ENCODE results near the gene GPX6.
"Not testable (repeated sequence)": the region's sequence is repeated elsewhere in the genome, so short reads cannot be mapped to it uniquely, and the experiment has no call there.

The GPX6 gene

DNA sequence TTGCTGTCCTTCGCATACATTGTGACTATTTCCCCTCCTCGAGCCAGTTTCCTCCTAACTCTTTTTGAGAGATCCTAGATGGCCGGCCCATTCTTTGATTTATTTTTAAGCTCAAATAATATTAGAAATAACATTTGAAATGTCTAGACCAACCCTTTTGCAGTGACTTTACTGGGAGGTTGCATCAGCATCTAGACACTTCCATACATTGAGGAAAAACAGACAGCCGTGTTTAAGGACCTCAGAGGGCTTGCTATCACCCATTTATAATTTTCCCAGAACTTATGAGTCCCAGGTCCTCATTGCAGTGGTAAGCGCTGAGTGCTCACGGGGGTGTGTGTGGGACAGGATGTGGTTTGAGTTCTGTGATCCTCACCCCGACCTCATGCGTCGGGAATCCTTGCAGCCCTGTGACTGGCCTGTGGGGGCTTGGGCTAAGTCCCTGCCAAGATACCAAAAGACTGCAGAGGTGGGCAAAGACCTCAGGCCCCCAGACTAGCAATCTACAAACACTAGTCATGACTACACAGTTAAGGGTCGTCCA lies 10.0 kb upstream of the GPX6 start, which contains the start of gene GPX5:
TSS of gene GPX5 (plus strand) at position 386 of the 544 bp plus-strand sequence. CDS start at position 519, 133 bp downstream.
- in situ Hi-C loops (cut with MboI; ENCODE audit: low sequenced_read_pairs), result no loop called here

DNA sequence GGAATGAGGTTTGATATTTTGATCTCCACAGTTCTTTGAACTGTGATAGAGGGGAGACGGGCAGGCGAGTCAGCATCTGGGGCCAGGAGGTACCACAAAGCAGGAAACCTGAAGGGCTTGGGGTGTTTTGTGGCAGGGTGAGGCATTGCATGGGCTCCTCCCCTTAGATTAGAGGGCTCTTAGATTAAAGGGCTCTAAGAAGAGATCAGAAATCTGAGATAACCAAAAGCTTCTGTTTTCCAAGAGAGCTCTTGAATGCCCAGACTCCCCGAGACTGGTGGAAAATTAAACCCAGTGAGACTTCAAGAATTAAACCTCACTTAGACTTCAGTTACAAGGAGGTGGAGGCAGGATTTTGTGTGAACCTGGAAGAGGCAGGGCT lies 7.6 kb upstream of the GPX6 start:
- in situ Hi-C loops (cut with MboI; ENCODE audit: low sequenced_read_pairs), result no loop called here

DNA sequence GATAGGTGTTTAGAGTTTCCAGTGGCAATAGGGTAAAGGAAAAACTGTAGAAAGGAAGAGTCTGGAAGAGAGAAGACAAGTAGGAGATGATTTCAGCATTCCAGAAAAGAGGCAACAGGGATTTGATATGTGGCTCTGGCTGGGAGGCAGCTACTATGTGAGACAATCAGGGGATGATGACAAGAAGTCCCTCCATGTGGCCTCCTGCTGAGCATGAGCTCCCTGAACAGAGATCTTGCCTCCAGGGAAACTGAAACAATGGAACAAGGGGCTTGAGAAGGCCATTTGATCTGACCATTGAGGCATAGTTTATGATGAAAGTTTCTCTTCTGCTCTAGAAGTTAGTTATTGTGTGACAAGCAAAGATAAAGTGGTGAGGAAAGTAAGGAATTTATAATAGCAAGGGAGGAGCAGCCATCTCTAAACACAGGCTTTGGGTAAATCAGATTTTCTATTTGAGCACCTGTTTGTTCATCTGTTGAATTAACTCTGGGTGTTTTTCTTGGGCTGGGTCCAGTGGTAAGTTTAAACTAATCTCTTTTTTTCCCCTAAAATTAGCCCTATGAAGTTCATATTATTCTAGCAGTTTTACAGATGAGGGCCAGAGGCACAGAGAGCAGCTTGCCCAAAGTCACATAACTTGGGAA lies 7.1 kb upstream of the GPX6 start:
- in situ Hi-C loops (cut with MboI; ENCODE audit: low sequenced_read_pairs), result no loop called here

DNA sequence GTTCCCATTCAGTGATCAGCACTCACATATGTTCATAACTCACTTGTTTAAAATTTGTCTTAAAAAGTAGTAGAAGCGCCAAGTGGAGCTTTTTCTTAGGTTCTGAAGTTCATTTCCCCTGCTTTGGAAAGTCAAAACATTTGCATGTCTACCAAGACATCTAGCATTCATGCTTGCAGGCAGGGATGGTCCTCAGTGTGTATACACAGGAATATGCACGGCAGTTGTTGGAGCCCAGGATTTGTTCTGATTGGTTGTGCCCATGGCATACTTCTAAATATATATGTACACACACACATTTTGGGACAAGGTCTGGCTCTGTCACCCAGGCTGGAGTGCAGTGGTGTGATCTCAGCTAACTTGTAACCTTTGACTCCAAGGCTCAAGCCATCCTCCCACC lies 2.4 kb upstream of the GPX6 start:
- in situ Hi-C loops (cut with MboI; ENCODE audit: low sequenced_read_pairs), result no loop called here

DNA sequence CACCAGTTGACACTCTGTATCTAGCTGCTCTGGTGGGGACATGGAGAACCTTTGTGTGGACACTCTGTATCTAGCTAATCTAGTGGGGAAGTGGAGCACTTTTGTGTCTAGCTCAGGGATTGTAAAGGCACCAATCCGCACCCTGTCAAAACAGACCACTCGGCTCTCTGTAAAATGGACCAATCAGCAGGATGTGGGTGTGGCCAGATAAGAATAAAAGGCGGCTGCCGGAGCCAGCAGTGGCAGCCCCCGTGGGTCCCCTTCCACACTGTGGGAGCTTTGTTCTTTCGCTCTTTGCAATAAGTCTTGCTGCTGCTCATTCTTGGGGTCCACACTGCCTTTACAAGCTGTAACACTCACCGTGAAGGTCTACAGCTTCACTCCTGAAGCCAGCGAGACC lies 3.2 kb downstream of the GPX6 start:
- in situ Hi-C loops (cut with MboI; ENCODE audit: low sequenced_read_pairs), result not testable (repeated sequence)

DNA sequence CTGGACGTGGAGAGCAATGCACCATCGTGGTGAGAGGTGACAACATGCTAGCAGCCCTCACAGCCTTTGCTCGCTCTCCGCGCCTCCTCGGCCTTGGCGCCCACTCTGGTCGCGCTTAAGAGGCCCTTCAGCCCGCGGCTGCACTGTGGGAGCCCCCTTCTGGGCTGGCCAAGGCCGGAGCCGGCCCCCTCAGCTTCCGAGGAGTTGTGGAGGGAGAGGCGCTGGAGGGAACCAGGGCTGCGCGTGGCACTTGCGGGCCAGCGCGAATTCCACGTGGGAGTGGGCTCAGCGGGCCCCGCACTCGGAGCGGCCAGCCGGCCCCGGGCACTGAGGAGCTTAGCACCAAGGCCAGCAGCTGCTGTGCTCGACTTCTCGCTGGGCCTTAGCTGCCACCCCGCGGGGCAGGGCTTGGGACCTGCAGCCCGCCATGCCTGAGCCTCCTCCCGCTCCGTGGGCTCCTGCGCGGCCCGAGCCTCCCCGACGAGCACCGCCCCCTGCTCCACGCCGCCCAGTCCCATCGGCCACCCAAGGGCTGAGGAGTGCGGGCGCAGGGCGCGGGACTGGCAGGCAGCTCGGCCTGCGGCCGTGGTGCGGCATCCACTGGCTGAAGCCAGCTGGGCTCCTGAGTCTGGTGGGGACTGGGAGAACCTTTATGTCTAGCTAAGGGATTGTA lies 3.8 kb downstream of the GPX6 start:
- in situ Hi-C loops (cut with MboI; ENCODE audit: low sequenced_read_pairs), result no loop called here

DNA sequence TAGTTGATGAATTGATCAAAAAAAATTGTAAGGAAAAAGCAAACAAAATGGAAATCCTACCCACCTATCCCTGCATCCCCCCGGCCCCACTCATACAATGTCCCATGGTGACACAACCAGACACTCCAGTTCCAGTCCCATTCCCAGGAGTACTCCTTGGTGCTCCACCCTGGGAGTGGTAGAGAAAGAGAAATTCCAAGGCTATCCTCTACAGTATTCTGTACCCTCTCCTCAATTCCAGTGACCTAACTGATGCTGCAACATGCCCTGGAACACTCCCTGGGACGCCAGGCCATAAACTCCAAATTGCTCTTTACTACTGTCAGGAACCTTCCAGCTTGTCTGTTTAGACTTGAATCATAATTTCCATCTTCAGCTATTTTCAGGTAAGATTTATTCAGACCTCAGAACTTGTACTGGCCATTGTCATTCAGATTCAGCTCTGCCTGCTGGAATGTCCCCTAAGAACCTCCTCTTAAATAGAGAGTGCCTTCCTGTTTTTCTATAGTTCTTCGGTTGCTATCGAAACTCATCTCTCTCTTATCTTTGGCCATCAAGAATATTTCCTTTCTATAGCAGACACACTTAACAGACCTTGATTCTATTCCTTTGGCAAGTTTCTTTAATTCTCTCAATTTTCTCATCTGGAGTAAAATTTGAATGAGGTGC lies 8.7 kb downstream of the GPX6 start:
- in situ Hi-C loops (cut with MboI; ENCODE audit: low sequenced_read_pairs), result no loop called here

DNA sequence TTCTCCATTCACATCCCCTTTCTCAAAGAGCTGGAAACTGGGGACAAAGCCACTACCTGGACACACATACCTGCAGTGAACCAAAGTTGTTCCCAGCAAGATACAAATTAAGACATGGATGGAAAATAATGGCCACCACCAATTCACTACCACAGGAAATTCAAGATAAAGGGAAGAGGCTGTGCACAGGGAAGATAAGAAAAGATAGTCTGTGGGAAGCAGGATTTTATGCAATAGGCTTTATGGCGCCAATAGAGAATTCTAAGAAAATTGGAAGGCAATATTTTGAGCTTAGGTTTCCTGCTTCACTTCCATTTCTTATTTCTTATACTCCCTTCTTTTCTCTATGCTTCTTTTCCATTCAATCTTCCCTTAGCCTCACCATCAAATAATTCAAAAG lies 9.9 kb downstream of the GPX6 start:
- in situ Hi-C loops (cut with MboI; ENCODE audit: low sequenced_read_pairs), result no loop called here

DNA sequence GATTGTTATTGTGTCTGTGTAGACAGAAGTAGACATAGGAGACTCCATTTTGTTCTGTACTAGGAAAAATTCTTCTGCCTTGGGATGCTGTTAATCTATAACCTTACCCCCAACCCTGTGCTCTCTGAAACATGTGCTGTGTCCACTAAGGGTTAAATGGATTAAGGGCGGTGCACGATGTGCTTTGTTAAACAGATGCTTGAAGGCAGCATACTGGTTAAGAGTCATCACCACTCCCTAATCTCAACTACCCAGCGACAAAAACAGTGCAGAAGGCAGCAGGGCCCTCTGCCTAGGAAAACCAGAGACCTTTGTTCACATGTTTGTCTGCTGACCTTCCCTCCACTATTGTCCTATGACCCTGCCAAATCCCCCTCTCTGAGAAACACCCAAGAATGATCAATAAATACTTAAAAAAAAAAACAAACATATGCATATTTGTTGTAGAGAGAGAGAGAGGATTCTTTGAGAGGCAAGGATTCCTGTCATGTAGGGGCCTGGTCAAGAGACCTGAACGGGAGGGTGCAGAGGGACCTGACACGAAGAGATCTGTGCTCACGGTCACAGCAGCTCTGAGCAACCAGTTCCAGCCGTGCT lies 12.8 kb downstream of the GPX6 start:
- in situ Hi-C loops (cut with MboI; ENCODE audit: low sequenced_read_pairs), result not testable (repeated sequence)

DNA sequence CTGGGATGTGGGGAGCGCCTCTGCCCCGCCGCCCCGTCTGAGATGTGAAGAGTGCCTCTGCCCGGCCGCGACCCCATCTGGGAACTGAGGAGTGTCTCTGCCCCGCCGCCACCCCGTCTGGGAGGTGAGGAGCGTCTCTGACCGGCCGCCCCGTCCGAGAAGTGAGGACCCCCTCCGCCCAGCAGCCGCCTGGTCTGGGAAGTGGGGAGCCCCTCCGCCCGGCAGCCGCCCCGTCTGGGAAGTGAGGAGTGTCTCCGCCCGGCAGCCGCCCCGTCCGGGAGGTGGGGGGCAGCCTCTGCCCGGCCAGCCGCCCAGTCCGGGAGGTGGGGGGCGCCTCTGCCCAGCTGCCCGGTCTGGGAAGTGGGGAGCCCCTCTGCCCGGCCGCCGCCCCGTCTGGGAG lies 13.5 kb downstream of the GPX6 start:
- in situ Hi-C loops (cut with MboI; ENCODE audit: low sequenced_read_pairs), result not testable (repeated sequence)

DNA sequence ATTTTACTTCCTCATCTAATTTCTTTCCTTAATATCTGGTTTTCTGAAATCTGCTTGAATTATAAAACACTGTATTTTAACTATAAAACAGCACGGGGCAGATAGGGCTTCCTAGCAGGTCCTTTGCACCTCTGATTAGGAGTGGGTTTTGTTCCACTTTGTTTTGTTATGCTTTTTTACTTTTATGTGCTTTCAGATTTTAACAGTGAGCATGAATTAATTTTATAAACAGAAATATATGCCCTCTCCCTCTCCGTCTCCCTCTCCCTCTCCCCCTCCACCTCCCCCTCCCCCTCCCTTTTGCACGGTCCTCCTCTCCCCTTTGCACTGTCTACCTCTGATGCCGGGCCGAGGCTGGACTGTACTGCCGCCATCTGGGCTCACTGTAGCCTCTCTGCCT lies 14.3 kb downstream of the GPX6 start:
- in situ Hi-C loops (cut with MboI; ENCODE audit: low sequenced_read_pairs), result no loop called here

DNA sequence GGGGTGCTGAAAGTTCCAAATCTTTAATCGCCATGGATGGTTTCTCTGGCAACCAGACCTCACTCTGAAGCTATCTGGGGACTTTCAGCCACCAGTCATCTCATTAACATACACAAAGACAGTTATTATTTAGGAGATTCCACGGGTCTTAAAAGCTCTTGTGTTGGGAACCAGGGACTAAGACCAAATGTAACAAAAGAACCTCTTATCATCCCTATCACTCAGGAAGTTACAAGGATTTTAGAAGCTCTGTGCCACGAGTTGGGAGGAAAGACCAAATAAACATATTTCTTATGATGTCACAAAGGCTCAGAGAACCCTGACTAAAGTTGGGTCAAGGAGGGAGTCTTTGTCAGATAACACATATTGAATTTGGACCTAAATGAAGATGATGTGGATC lies 17.7 kb downstream of the GPX6 start:
- in situ Hi-C loops (cut with MboI; ENCODE audit: low sequenced_read_pairs), result no loop called here

DNA sequence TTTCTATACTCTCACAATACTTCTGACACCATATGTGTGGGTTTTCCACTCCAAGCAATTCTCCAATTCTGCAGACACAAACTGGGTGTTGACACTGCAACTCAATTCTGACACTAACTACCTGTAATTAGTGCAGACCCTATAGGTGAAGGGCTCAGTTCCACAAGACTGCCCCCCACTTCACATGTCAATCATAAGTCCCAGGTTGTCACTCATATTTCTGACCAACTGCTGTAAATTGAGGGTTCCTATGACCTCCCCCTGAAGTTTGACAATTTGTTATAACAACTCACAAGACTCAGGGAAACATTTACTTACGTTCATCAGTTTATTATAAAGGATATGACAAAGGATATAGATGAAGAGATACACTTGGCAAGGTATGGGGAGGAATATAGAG lies 18.3 kb downstream of the GPX6 start:
- in situ Hi-C loops (cut with MboI; ENCODE audit: low sequenced_read_pairs), result no loop called here

DNA sequence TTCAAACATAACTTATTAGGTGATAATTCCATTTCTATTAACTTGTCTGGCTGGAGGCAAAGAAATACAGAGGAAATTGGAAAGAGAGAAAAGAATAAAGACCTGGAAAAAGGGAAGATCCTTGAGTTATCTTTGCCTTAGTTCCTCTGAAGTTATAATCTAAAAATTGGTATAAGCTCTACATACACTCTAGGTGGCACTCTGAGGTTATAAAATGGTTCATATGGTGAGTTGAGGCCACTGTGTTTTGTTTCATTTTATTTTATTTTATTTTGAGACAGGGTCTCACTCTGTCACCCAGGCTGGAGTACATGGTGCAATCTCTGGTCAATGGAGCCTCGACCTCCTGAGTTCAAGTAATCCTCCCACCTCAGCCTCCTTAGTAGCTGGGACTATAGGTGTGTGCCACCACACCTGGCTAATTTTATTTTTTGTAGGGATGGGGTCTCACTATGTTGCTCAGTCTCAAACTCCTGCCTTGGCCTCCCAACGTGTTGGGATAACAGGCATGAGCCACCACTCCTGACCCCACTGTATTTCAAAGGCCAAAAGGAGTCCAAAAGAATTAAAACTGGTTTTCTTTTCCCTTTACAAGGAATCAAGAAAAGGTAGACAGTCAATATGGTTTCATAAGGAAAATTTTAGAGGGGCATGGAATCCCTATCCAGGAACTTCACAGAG lies 19.4 kb downstream of the GPX6 start:
- in situ Hi-C loops (cut with MboI; ENCODE audit: low sequenced_read_pairs), result no loop called here

DNA sequence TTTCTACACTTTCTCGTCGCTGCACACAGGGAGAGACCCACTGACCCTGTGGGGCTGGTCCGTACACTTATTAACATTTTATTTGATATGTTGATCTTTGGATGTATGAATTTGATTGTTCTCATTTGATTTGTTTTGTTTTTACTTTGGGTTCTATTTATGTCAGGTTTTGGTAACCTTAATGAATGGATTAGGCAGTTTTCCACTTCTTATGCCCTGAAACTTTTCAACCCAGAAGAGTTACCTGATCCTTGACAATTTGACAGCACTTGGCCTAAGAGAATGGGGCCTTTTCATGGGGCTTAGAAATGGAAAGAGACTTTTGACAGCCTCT lies 23.6 kb downstream of the GPX6 start:
- in situ Hi-C loops (cut with MboI; ENCODE audit: low sequenced_read_pairs), result no loop called here

DNA sequence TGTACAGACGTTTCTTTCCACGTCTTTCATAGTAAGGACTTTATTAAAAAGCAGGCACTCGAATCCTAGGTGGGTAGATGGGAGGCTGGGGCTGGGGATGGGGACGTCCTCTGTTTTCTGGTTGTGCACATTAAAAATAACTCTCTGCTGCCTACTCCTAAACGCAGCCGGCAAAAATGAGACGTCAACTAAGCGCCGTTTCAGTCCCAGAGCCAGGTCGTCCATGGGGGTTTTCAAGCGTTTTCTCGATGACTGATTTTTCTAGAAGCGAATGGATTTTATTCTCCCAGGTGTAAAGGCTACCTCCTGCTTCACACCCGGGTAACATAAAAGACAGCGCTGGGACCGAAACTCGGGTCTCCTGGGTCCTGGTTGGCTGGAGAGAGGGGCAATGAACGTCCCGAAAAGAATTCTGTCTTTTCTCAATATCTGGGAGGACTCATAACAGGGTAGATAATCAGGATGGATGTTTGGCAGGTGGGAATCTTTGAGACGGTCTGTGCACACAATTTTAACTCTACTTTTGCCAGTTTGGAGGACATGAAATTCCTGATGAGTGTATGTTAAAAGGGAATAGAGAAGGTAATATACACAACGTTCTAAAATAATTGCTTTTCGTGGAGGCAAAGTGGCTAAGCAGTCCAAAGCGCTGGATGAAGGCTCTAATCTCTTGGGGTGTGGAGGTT lies 25.2 kb downstream of the GPX6 start:
- in situ Hi-C loops (cut with MboI; ENCODE audit: low sequenced_read_pairs), result no loop called here

DNA sequence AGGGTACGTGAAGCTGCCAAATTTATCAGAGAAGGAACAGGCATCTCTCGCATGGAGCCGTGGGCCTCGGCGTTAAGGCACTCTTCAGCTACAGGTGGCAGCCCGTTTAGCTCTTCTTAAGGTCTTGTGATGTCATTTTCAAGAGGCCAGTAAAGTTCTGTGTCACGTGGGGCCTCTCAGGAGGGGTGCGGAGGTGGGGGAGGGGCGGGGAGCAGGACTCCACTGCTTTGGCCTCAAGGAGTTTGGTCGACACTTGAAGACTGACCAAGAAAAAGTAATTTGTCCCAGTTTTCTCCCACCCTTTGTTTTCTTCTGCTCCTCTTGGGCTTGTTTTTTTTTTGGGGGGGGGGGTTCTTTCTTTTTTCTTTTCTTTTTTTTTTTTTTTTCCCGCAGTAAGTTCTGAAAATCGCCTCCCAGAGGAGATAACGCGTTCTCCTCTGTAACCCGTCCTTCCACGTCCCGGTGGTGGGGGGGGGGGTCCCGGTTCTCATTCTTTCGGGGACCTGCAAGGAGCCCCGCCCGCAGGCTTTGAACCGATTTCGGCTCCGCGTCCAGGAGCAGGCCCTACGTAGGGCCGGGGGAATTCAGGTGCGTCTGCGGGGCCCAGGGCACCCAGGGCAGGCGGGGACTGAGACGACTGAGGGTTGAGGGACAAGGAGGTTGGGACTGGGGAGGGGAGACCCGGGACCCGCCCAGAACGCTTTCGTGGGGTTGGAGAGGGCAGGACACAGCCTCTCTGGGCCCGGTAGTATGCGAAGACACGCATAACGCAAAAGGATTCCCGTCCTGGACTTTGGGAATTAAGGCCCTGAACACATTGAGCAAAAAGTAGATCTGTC lies 26.0 kb downstream of the GPX6 start:
- in situ Hi-C loops (cut with MboI; ENCODE audit: low sequenced_read_pairs), result no loop called here

DNA sequence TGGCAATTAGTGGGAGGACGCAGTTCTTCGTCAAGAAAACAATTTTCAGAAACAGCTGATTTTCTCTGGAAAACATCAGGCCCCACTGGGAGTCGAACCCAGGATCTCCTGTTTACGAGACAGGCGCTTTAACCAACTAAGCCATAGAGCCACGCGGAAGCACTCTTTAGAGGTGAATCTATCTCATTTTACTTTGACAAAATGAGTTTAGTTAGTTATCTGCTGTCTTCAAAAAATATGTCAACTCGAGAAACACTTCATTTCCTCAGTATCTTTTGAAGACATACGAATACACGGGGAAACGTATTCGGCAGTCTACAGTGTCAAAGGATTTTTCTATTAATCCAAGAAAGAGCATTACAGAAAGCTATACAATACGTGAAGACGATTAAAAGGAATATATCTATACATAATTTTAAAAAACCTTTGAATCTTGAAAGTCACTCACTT lies 26.7 kb downstream of the GPX6 start:
- in situ Hi-C loops (cut with MboI; ENCODE audit: low sequenced_read_pairs), result no loop called here

DNA sequence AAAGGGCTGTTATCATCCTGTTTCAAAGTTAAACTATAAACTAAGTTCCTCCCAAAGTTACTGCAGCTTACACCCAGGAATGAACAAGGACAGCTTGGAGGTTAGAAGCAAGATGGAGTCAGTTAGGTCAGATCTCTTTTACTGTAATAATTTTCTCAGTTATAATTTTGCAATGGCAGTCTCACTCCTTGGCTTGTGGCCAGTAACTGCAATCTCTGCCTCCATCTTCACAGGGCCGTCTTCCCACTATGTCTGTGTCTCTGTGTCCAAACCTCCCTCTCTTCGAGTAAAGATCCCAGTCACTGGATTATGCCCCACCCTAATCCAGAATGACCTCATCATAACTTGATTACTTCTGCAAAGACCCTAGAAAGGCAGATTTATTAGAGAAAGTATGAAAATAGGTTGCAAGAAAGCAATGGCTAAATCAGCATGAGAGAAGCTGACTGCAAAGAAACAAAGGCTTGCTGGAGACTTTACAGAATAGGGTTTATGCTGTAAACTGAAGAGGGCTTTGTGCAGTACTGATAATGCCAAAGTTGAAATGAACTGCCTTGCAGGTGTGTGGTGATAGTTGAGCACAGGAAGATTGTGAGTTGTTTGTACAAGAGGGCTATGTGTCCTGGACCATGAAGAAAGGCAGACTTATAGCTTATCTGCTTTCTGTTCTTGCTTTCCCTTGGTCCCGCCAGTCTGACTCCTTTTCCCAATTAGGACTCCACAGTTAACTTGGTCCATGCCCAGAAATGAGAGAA lies 28.4 kb downstream of the GPX6 start:
- in situ Hi-C loops (cut with MboI; ENCODE audit: low sequenced_read_pairs), result no loop called here
